ENCODE measurements around the gene THAP11.

Gene THAP11

GRCh38 chr16:67886387-67886786, 44.3 kb downstream of the THAP11 start:
- no peak for DNase-seq

- no peak for DNase-seq
Observed at GRCh38 chr16:67888331-67888730, 46.2 kb downstream of the THAP11 start.

GRCh38 chr16:67892375-67892774, 50.3 kb downstream of the THAP11 start:
- no peak for DNase-seq

GRCh38 chr16:67892899-67893742, 51.0 kb downstream of the THAP11 start, which contains the start of gene PSKH1:
Gene PSKH1, plus strand, starts transcription at chr16:67893254. Its CDS starts 15,496 bp downstream, at chr16:67908750.
- DNase-seq, result peak; percentile 91

Measured in CD4-positive, alpha-beta T cell treated with Interferon gamma for 1 hour (primary cell).